ENCODE data around the gene SCYL3.

DNA sequence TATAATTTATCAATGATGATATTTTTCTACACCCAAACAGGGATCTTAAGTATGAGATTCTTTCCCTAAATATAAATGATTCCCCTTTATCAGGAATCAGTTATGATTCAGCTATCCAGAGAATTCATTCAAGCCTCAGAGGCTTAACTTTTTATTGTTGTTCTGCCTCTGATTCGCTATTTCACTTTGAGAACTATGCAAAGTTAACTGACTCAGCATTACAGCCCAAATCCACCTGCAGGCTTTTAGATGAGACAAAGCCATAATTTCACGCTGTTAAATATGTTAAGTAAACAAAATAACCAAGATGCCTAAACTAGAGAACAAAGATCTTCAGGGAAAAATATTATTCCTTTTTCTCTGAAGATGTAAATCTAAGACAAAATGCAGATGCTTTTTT lies 8.5 kb downstream of the SCYL3 start:
- no peak for TF ChIP-seq CTCF (conservative IDR thresholded peaks at IDR 0.05)
- TF ChIP-seq EZH2 (IDR thresholded peaks at IDR 0.05; ENCODE audit: low read depth) = no peak

Data from PC-9 (cell line).